KBM-7 (cell line): ENCODE results near the gene FKTN.
"Not testable (repeated sequence)": the region's sequence is repeated elsewhere in the genome, so short reads cannot be mapped to it uniquely, and the experiment has no call there.

Source experiments
- DNase-seq: peaks from one replicate; pipeline ENCODE4 v3.0.0-alpha.2; 2015
- in situ Hi-C: fragments of 300-500 bp; cut with MboI; formaldehyde crosslinking; loops from 2 replicates; pipeline ENCODE4 v1.14.3; 2020; ENCODE audit warnings: low sequenced_read_pairs, low pct_unique_long_range_greater_than_20kb, mixed read lengths

Gene FKTN

GRCh38 chr9:105557804-105558610, at the start of gene FKTN:
Gene FKTN, plus strand, starts transcription at chr9:105558131. Its CDS starts 16,902 bp downstream, at chr9:105575033.
- DNase-seq: peak; percentile 90
- in situ Hi-C loops: no loop called here

- in situ Hi-C loops: no loop called here
- no peak for DNase-seq
Observed at GRCh38 chr9:105508530-105508929, 49.4 kb upstream of the FKTN start.

- in situ Hi-C loops: no loop called here
- DNase-seq: no peak
Observed at GRCh38 chr9:105510024-105510423, 47.9 kb upstream of the FKTN start.

GRCh38 chr9:105511446-105511845, 46.5 kb upstream of the FKTN start:
- DNase-seq: no peak
- in situ Hi-C loops: no loop called here

- DNase-seq: no peak
- in situ Hi-C loops: no loop called here
Observed at GRCh38 chr9:105515811-105516413, 42.0 kb upstream of the FKTN start.

- peak; percentile 11 for DNase-seq
- in situ Hi-C loops: not testable (repeated sequence)
Observed at GRCh38 chr9:105519710-105520369, 38.1 kb upstream of the FKTN start.

- in situ Hi-C loops, DNase-seq: not testable (repeated sequence)
Observed at GRCh38 chr9:105520992-105521391, 36.9 kb upstream of the FKTN start.

- in situ Hi-C loops, DNase-seq: not testable (repeated sequence)
Observed at GRCh38 chr9:105522618-105523385, 35.1 kb upstream of the FKTN start.

GRCh38 chr9:105531530-105531929, 26.4 kb upstream of the FKTN start:
- DNase-seq: no peak
- in situ Hi-C loops: no loop called here

- in situ Hi-C loops: no loop called here
- no peak for DNase-seq
Observed at GRCh38 chr9:105535920-105536668, 21.8 kb upstream of the FKTN start.

GRCh38 chr9:105539452-105539851, 18.5 kb upstream of the FKTN start:
- DNase-seq: no peak
- in situ Hi-C loops: no loop called here

GRCh38 chr9:105541838-105542237, 16.1 kb upstream of the FKTN start:
- no peak for DNase-seq
- in situ Hi-C loops: no loop called here

- in situ Hi-C loops: no loop called here
- DNase-seq: no peak
Observed at GRCh38 chr9:105554042-105554441, 3.9 kb upstream of the FKTN start.

- in situ Hi-C loops: no loop called here
- DNase-seq: peak; percentile 5
Observed at GRCh38 chr9:105572455-105572854, 14.5 kb downstream of the FKTN start.

- DNase-seq, in situ Hi-C loops: not testable (repeated sequence)
Observed at GRCh38 chr9:105579952-105580351, 22.0 kb downstream of the FKTN start.

GRCh38 chr9:105581550-105581949, 23.6 kb downstream of the FKTN start:
- in situ Hi-C loops, DNase-seq: not testable (repeated sequence)

- DNase-seq: no peak
- in situ Hi-C loops: no loop called here
Observed at GRCh38 chr9:105593145-105593544, 35.2 kb downstream of the FKTN start.

GRCh38 chr9:105608721-105609598, 51.0 kb downstream of the FKTN start:
- in situ Hi-C loops: no loop called here
- DNase-seq: peak; percentile 62
